ENCODE measurements around the gene CASP2.

The CASP2 gene

GRCh38 chr7:143287935-143288826 lies at the start of gene CASP2:
CASP2 (plus strand) TSS chr7:143288351; CDS start chr7:143288456, 105 bp downstream.
- peak; percentile 100 for DNase-seq (ENCODE audit: low spot score)

DNA sequence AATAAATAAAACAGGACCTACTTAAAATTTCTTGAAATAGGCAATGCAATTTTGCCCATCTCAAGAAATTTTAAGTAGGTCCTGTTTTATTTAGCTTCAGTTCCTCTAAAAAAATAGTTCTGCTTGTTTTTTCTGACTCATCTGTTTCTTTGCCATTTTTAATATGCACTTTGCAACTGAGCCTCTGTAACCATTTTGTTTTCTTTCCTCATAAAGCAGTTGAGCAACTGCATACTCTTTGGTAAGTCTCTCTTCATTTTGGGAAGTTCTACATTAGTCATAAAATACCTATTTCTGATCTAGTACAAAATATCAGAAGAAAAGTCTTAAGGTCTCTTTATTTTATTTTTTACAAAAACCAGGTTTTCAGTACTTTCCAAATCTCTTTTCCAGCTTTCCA lies 48.3 kb upstream of the CASP2 start:
- DNase-seq (ENCODE audit: low spot score): no peak

- DNase-seq (ENCODE audit: low spot score): peak; percentile 87
Measured at GRCh38 chr7:143240291-143241168, 47.6 kb upstream of the CASP2 start.

DNA sequence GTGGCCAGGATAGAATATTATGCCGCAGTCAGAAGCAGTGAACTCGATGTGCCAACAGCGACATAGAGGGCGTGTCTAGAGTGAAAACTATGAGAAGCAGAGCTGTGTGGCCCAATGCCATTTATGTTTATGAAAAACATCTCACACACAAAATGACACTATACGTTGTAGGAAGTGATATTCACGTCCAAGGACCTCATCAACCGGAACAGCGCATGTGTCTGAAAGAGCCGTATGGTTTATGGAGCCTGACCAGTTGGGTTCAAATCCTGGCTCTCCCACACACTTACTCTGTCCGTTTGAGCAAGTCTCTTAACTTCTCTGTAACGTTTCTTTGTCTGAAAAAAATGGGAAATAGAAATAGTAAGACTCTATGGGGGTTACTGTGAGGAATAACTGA lies 45.8 kb upstream of the CASP2 start:
- no peak for DNase-seq (ENCODE audit: low spot score)

- DNase-seq (ENCODE audit: low spot score): no peak
Measured at GRCh38 chr7:143243111-143243510, 45.0 kb upstream of the CASP2 start.

DNA sequence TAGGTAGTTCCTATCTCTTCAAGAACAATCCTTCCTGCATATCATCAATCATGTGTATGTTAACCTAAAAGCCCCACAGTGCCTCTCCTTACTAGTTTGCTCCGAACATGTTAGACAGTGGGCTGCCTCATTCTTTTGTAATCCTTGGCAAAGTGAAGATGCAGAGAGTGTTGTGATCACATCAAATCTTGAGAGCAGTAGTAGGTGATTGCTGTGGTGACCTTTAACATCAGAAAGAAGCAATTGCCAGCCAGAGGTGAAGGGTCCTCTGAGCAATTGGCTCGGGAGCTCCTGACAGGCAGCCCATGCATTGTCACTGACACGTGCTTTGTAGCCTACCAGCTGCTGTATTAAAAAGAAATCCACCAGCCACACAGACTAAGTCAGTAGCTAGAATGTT lies 44.5 kb upstream of the CASP2 start:
- no peak for DNase-seq (ENCODE audit: low spot score)

DNA sequence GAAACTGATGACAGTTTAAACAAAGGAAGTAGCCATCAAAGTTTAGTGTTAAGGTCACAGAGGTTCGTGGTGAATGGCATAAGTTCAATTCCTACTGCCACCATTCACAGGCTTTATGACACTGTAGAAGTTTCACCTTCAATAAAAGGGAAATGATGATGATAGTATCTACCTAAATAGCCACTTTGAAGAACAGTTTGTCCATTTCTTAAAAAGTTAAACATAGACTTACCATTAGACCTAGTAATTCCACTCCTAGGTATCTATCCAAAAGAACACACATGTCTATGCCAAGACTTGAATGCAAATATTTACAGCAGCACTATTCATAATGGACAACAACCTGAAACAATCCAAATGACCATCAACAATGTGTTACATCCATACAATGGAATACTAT lies 43.8 kb upstream of the CASP2 start:
- DNase-seq (ENCODE audit: low spot score): no peak

DNA sequence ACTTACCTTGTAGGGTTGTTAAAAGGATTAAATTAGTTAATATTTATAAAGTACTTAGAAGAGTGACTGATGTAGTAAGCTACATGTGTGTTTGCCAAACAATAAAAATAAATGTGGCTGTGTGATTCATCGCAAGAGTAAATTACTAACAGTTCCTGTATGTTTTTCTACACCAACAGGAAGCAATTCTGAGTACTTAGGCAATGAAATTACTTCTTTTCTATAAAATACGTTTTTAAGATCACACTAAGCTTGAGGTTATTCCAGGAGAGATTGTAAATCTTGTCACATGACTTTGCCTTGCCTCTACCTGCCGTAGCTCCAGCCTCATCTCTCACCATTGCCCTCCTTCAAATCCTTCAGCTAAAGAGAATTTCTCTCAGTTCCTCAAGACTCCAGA lies 43.0 kb upstream of the CASP2 start:
- no peak for DNase-seq (ENCODE audit: low spot score)

DNA sequence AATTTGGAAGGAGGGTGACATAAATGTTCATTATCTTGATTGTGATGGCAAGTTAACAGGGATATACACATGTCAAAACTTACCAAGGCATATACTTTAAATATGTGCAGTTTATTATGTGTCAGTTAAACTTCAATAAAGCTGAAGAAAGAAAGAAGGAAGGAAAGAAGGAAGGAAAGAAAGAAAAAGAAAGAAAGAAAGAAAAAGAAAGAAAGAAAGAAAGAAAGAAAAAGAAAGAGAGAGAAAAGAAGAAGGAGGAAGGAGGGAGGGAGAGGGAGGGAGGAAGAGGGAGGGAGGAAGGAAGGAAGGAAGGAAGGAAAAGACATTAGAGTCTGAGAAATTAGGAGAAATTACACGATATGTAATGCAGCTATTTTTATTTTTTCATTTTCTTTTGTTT lies 40.8 kb upstream of the CASP2 start:
- no peak for DNase-seq (ENCODE audit: low spot score)

- DNase-seq (ENCODE audit: low spot score): no peak
Measured at GRCh38 chr7:143248761-143249354, 39.3 kb upstream of the CASP2 start.

DNA sequence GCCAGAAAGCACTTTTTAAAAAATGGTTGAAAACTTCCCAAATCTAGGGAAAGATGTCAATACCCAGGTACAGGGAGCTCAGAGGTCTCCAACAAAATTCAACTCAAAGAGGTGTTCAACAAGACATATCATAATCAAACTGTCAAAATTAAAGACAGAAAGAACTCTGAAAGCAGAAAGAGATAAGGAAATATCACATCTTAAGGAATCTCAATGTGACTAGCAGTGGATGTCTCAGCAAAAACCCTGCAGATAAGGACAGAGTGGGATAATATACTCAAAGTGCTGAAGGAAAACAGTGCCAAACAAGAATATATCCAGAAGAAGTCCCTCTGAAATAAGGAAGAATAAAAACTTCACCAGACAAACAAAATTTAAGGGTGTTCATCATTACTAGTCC lies 38.0 kb upstream of the CASP2 start:
- no peak for DNase-seq (ENCODE audit: low spot score)

DNA sequence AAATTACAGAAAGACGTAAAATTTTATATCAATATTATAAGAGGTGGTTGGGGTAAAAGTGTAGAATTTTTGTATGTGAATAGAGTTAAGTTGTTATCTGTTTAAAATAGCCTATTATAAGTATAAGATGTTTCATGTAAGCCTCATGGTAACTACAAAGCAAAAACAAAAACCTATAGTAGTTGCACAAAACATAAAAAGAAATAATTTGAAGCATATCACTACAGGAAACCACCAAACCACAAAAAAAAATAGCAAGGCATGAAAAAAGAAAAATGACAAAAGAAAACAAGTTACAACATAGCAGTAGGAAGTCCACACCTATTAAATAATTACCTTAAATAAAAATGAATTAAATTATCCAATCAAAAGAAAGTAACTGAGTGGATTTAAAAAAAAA lies 37.3 kb upstream of the CASP2 start:
- DNase-seq (ENCODE audit: low spot score): no peak

- DNase-seq (ENCODE audit: low spot score): no peak
Measured at GRCh38 chr7:143252006-143252405, 36.1 kb upstream of the CASP2 start.

GRCh38 chr7:143255564-143255963 lies 32.6 kb upstream of the CASP2 start:
- DNase-seq (ENCODE audit: low spot score): no peak

DNA sequence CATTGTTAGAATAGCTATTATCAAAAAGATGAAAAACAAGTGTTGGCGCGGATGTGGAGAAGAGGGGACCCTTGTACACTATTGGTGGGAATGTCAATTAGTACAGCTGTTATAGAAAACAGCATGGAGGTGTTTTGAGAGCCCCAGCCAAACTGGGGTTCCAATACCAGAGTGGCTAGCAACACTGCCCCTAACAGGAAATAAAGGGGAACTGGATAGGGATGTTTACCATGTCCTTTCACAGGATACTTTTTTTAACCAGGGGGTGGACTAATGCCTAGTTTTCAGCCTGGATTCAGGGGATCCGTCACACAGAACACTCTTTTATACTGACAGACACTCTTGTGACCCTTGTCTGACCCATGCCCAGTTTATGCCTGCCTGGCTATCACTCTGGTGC lies 31.8 kb upstream of the CASP2 start:
- DNase-seq (ENCODE audit: low spot score): peak; percentile 17

DNA sequence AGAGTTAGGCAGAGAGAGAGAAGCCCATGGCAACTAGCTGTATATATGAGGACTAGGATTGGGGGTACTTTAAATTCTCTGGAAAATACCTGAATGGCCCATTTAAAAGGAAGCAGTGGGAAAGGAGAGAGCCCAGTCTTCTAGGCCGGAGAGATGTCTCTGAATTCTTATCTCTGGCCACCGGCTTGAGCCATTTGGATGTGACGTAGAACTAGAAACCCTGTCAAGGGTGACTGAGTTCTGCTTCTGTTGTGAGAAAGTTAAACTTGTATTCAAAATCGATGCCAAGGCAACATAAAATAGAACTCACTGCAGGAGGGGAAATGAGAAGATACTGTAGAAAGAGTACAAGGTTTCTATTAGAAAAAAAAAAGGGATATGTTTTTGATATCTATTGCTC lies 31.2 kb upstream of the CASP2 start:
- peak; percentile 56 for DNase-seq (ENCODE audit: low spot score)

DNA sequence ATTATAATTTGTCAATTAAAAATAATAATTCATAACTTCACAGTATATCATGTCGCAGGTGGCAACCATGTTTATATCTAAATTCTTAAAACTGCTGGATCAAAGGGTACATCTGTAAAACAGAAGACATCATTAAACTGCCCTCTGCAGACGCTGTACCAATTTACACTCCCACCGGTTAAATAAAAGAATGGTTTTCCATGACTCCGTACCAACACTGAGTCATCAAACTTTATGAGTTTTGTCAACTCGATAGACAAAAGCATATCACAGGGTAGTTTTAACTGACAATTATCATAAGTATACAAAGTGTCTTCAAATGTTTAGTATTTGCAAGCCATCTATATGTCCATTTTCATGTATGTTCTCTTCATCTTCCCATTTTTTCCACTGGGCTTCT lies 30.6 kb upstream of the CASP2 start:
- no peak for DNase-seq (ENCODE audit: low spot score)

DNA sequence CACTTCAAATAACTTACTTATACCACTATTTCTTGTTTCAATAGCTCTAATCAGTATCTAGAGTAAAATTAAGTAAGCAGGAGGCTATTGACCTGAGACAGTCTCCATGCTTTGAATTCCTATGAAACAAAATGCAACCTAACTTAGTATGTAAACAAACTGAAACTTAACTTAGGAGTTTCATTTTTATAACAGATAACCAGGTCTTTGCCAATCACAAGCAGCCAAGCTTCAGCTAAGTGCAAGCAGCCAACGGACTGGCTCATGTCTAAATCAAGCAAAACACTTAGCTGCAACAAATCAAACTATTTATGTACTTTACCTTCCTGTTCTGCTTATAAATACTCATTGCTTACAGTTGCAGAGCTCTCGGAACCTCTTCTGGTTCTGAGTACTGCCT lies 29.3 kb upstream of the CASP2 start:
- DNase-seq (ENCODE audit: low spot score): peak; percentile 25

- peak; percentile 32 for DNase-seq (ENCODE audit: low spot score)
Measured at GRCh38 chr7:143259765-143260164, 28.4 kb upstream of the CASP2 start.

GRCh38 chr7:143261901-143262300 lies 26.2 kb upstream of the CASP2 start:
- no peak for DNase-seq (ENCODE audit: low spot score)

DNA sequence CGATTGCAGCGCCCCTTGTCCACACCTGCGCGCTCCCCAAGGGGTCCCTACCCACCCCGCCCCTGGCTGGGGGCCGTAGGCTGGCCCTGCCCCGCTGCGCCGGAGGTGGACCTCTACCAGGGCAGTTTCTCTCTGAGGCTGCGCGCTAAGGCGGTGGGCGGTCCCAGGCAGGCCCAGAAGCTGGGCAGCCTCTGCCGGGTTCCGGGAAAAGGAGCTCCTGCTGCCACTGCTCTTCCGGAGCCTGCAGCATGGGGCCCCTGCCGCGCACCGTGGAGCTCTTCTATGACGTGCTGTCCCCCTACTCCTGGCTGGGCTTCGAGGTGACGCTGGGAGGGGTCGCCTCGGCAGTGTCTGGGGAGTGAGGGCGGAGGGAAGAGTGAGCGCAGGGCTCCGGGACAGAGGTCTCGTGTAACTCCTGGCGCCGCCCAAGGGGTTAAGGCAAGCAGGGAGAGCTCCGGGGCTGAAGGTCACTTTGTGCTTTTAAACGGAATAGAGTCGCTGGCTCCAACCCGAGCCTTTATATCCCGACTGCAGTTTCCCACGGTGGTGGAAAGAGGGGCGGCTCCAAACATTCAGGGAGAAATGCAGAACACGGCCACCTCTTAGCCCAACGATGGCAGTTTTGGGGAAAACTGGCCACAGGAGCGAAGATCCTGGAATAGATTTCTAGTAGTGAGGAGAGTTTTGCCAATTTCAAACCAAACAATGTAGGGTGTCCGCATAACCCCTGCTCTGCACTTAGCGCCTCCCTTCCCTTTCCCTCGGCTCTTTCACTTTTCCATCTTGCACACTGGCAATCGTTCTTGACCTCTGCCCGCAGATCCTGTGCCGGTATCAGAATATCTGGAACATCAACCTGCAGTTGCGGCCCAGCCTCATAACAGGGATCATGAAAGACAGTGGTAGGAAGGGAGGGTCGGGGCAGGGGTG lies 24.6 kb upstream of the CASP2 start, which contains the start of gene GSTK1:
Gene GSTK1 (plus strand): TSS at position 176 of the 930 bp plus-strand sequence. CDS start 73 bp downstream, at position 249.
- peak; percentile 70 for DNase-seq (ENCODE audit: low spot score)
